GM12878 (cell line): ENCODE data around the gene LRP1. TPM values are rescaled to one million over a fixed set of nuclear protein-coding genes. Genes with fewer than 3 reads are reported as not detected.

Experiments
- BCL3 ChIP-seq: IDR thresholded peaks from 2 replicates; pipeline ENCODE4 v1.6.1; 2011; ENCODE audit warnings: borderline replicate concordance, low read depth, mild to moderate bottlenecking, moderate library complexity, low read length; ENCODE audit not compliant: insufficient read depth, poor library complexity, severe bottlenecking
- ELK1 ChIP-seq: IDR thresholded peaks from 2 replicates; pipeline ENCODE4 v1.6.1; 2012; ENCODE audit warnings: low read depth, low read length, improper control_type of control experiment
- EZH2 ChIP-seq: IDR thresholded peaks from 2 replicates; pipeline ENCODE4 v1.6.1; 2012; ENCODE audit warnings: low read depth, mild to moderate bottlenecking, control low read depth, inconsistent platforms, low read length, borderline replicate concordance; ENCODE audit not compliant: control insufficient read depth
- JUNB ChIP-seq: IDR thresholded peaks from 2 replicates; pipeline ENCODE4 v1.6.1; 2016; ENCODE audit warnings: antibody characterized with exemption, mild to moderate bottlenecking
- MTA3 ChIP-seq: IDR thresholded peaks from 2 replicates; pipeline ENCODE4 v1.6.1; 2012; ENCODE audit warnings: low read length, inconsistent platforms, borderline replicate concordance
- MYB ChIP-seq: fragments of 150-350 bp; IDR thresholded peaks from 2 replicates; pipeline ENCODE4 v1.6.1; 2014; ENCODE audit warnings: mild to moderate bottlenecking, low read depth, low read length, borderline replicate concordance
- NFIC ChIP-seq: IDR thresholded peaks from 2 replicates; pipeline ENCODE4 v1.6.1; 2012; ENCODE audit warnings: low read depth, mild to moderate bottlenecking, inconsistent platforms, low read length, moderate library complexity
- NKRF ChIP-seq: fragments of 450-650 bp; conservative IDR thresholded peaks from 2 replicates; pipeline ENCODE4 v1.6.1; 2017; ENCODE audit warnings: mild to moderate bottlenecking, moderate library complexity
- NR2C2 ChIP-seq: IDR thresholded peaks from 2 replicates; pipeline ENCODE4 v1.6.1; 2011; ENCODE audit warnings: borderline replicate concordance, low read depth; ENCODE audit not compliant: control insufficient read depth, insufficient read length
- NRF1 ChIP-seq: conservative IDR thresholded peaks from 2 replicates; pipeline ENCODE4 v1.6.1; 2011; ENCODE audit warnings: mild to moderate bottlenecking, low read depth, low read length, improper control_type of control experiment
- POLR2AphosphoS2 ChIP-seq: IDR thresholded peaks from 2 replicates; pipeline ENCODE4 v1.6.1; 2011; ENCODE audit warnings: low read depth, mild to moderate bottlenecking, low read length, improper control_type of control experiment, moderate library complexity
- POU2F2 ChIP-seq: IDR thresholded peaks from 3 replicates; pipeline ENCODE4 v1.6.1; 2011; ENCODE audit warnings: low read depth, mild to moderate bottlenecking, low read length, borderline replicate concordance
- RAD51 ChIP-seq: fragments of 450-650 bp; IDR thresholded peaks from 2 replicates; pipeline ENCODE4 v1.6.1; 2016; ENCODE audit warnings: moderate library complexity, mild to moderate bottlenecking, inconsistent platforms
- RB1 ChIP-seq: fragments of 450-650 bp; formaldehyde crosslinking; IDR thresholded peaks from 2 replicates; pipeline ENCODE4 v1.6.1; 2017; ENCODE audit warnings: mild to moderate bottlenecking, borderline replicate concordance
- RELA ChIP-seq: fragments of 450-650 bp; IDR thresholded peaks from 2 replicates; pipeline ENCODE4 v1.8.0; 2014; ENCODE audit warnings: borderline replicate concordance; ENCODE audit not compliant: partially characterized antibody
- RUNX3 ChIP-seq: IDR thresholded peaks from 2 replicates; pipeline ENCODE4 v1.6.1; 2012; ENCODE audit warnings: low read length, inconsistent platforms
- SMAD5 ChIP-seq: IDR thresholded peaks from 2 replicates; pipeline ENCODE4 v1.6.1; 2016; ENCODE audit warnings: antibody characterized with exemption, low read depth
- SMARCA5 ChIP-seq: fragments of 450-650 bp; IDR thresholded peaks from 2 replicates; pipeline ENCODE4 v1.6.1; 2017; ENCODE audit warnings: mild to moderate bottlenecking
- SPI1 ChIP-seq: IDR thresholded peaks from 2 replicates; pipeline ENCODE4 v1.6.1; 2011; ENCODE audit warnings: low read depth, mild to moderate bottlenecking, low read length, moderate library complexity, borderline replicate concordance; ENCODE audit not compliant: insufficient read depth
- SUZ12 ChIP-seq: fragments of 200-600 bp; sonication (generic); IDR thresholded peaks from one replicate; pipeline ENCODE4 v1.6.1; 2018; ENCODE audit warnings: antibody characterized with exemption, mild to moderate bottlenecking; ENCODE audit not compliant: unreplicated experiment
- TBL1XR1 ChIP-seq: IDR thresholded peaks from 2 replicates; pipeline ENCODE4 v1.6.1; 2012; ENCODE audit warnings: low read depth, low read length, improper control_type of control experiment
- YBX1 ChIP-seq: fragments of 450-650 bp; IDR thresholded peaks from 2 replicates; pipeline ENCODE4 v1.6.1; 2016; ENCODE audit warnings: antibody characterized with exemption
- ZNF217 ChIP-seq: fragments of 450-650 bp; IDR thresholded peaks from 2 replicates; pipeline ENCODE4 v1.6.1; 2017; ENCODE audit warnings: antibody characterized with exemption, mild to moderate bottlenecking
- ZNF274 ChIP-seq: IDR thresholded peaks from one replicate; pipeline ENCODE4 v1.8.0; 2011; ENCODE audit not compliant: insufficient read length, insufficient read depth
- polyA plus RNA-seq, 11 experiments: library from polyadenylated mRNA; depleted of rRNA in 4 of 11; unstranded in 6 of 11; stranded (reverse) in 5 of 11; fragments of >200 nt; fragmentation: Nextera tagmentation in 4 of 11; fragmentation: Illumina TruSeq in 1 of 11; extraction: Ambion mirVana in 4 of 11; extraction: Trizol in 1 of 11; gene quantifications; 1 replicate in 1 of 11; 2 replicates in 10 of 11; pipeline versions ENCODE4 v1.2.1 to v1.2.3, GENCODE V29; 2011 to 2016; ENCODE audit warnings: inconsistent platforms in 2 of 11, missing spikeins in 2 of 11, low read depth in 1 of 11
- total RNA-seq, 4 experiments: library from RNA; depleted of rRNA in 3 of 4; stranded (reverse); fragments of >200 nt in 3 of 4; fragmentation: Illumina TruSeq in 1 of 4; extraction: Trizol in 1 of 4; gene quantifications; 2 replicates each; pipeline versions ENCODE4 v1.2.1 to v1.2.3, GENCODE V29; 2013 to 2021
- TF ChIP-seq, protein P1 (sequence below): fragments of 450-650 bp; IDR thresholded peaks from 2 replicates; pipeline ENCODE4 v1.6.1; 2017; ENCODE audit warnings: borderline replicate concordance

The LRP1 gene
- total and polyA plus RNA-seq, 10 of the 15 experiments (the other 5 are each of a cell fraction or from before 2014, with no cell fraction given): under 0.01 to 1.1 (median 0.20) TPM; not detected in 2

DNA sequence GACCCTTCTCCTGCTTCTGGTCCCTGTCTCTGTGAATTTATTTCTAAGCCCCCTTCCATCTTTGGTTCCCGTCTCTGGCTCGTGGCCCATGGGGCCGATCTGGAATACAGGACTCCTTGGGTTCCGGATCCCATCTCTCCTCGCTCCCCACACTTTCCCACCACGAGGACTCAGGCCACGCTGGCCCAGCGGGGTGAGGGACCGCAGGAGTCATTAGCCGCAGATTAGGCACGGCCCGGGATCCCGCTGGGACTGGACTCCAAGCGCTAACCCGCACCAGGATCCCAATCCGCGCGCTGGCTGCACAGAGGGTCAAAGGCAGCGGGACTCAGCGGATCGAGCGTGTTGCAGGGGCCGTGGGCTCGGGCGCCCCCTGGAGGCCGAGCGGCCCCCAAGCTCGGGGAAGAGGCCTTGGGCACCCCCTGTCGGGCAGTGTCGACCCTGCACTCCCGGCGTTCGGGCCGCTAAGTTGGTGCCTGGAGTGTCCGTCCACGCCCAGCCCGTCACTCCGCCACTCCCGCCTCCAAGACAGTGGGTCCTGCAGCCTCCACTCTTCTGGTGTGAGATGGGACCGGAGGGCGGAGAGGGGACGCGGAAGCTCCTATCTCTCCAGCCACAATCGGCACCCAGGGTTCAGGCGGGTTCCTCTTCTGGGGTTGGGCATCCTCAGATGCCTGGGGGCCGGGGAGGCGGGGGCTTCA, 110.7 kb downstream of the LRP1 start (continued):
- no peak for TF ChIP-seq ELK1
- no peak; the same call in 1 of the 2 replicates for TF ChIP-seq ZNF217
- TF ChIP-seq RUNX3: 0 out of 2 replicates have a peak, but pooled peaks have one; percentile 8
- no peak for TF ChIP-seq MYB
- TF ChIP-seq TBL1XR1: no peak
- TF ChIP-seq POLR2AphosphoS2: no peak
- TF ChIP-seq JUNB: no peak
- 0 out of 2 replicates have a peak, but pooled peaks have one; percentile 55 for TF ChIP-seq NKRF
- no peak for TF ChIP-seq RAD51
- TF ChIP-seq SUZ12: no peak
- no peak for TF ChIP-seq YBX1
- TF ChIP-seq POU2F2: 0 out of 3 replicates have a peak, but pooled peaks have one; percentile 56
- no peak for TF ChIP-seq ZNF274
- peak; percentile 100 for TF ChIP-seq SMARCA5
- TF ChIP-seq, protein P1, sequence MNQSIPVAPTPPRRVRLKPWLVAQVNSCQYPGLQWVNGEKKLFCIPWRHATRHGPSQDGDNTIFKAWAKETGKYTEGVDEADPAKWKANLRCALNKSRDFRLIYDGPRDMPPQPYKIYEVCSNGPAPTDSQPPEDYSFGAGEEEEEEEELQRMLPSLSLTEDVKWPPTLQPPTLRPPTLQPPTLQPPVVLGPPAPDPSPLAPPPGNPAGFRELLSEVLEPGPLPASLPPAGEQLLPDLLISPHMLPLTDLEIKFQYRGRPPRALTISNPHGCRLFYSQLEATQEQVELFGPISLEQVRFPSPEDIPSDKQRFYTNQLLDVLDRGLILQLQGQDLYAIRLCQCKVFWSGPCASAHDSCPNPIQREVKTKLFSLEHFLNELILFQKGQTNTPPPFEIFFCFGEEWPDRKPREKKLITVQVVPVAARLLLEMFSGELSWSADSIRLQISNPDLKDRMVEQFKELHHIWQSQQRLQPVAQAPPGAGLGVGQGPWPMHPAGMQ: no peak
- no peak for TF ChIP-seq MTA3
- TF ChIP-seq EZH2: no peak
- TF ChIP-seq BCL3: no peak
- no peak for TF ChIP-seq SPI1
- no peak for TF ChIP-seq SMAD5
- TF ChIP-seq RB1: peak; percentile 90; the same call in 1 of the 2 replicates
- peak; percentile 57 for TF ChIP-seq RELA
- TF ChIP-seq NFIC: no peak
- TF ChIP-seq NRF1: no peak
- no peak for TF ChIP-seq NR2C2
